Measurements from ENCODE around the gene DNASE2B. TPM values are rescaled to one million over a fixed set of nuclear protein-coding genes. Genes with fewer than 3 reads are reported as not detected.

DNASE2B gene
- total and polyA plus RNA-seq, 2 donors (not counting 3 experiments of a cell fraction or from before 2014, with no cell fraction given), result not detected

DNA sequence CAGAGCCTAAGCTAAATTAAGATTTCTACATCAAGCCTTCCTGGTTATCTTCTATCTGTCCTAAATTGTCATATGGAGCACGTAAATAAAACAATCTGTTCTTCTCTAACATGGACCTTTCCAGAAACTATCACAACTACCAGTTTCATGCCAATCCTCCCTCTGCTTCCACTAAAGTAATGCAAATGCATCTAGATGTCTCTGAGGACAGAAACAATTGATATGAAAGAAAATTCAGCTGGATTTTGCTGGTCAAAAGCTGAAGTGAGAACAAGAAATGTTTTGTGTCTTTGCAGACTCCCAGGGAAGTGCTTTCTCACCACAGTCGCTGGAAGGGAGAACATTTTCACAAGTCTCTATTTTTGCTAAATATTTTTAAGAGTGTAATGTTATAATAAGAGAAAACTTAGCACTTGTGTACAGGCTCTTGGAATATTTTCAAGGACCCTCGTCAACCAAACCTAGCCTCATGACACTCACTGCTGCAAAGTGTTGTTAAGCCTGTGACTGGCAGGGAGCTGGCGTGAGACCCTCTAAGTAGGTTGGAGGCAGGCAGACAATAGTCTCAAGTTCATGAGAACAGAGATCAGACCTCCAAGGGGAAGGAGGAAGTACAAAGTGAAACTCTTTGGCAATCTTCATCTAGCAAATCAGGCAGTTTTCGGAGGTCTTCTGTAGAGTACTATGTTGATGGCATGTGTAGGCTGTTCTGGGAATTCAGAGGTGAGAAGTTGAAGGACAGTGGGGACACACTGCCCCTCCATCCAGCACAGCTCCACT, 38.8 kb downstream of the DNASE2B start:
- Histone ChIP-seq H4K20me1 (replicated peaks; ENCODE audit: control insufficient read depth, extremely low read depth, insufficient read depth, low read length) (no peaks in the 10 kb centered on the region), H3K9me3 (replicated peaks; ENCODE audit: control insufficient read depth, insufficient read depth, low read length) (no peaks in the 10 kb centered on the region), H3K4me2 (ENCODE audit: insufficient read depth, low read length) (no peak overlapping the region), H3K79me2 (ENCODE audit: control insufficient read depth, insufficient read depth, low read length) (no peaks in the 10 kb centered on the region), H3K9me1 (replicated peaks; ENCODE audit: control insufficient read depth, extremely low read depth, insufficient read depth, low read length) (no peaks in the 10 kb centered on the region), H3K27me3 (ENCODE audit: control insufficient read depth in 2 of 2, insufficient read depth in 2 of 2, low read length in 2 of 2) (no peaks in the 10 kb centered on the region), H3K9ac (replicated peaks; ENCODE audit: extremely low read depth, insufficient read depth, low read length) (no peak overlapping the region), H3K36me3 (ENCODE audit: control insufficient read depth in 2 of 2, extremely low read depth in 1 of 2, insufficient read depth in 2 of 2, low read length in 2 of 2) (no peaks in the 10 kb centered on the region), H3K4me3 (replicated peaks in 1 of 3; ENCODE audit: insufficient read depth in 1 of 3, low read depth in 1 of 3, low read length in 3 of 3) (no peak overlapping the region), H3K27ac (ENCODE audit: insufficient read depth, low read depth, low read length) (no peak overlapping the region), H2AFZ (ENCODE audit: low read depth, low read length) (no peak overlapping the region), H3K4me1 (ENCODE audit: control insufficient read depth, extremely low read depth, insufficient read depth, low read length) (peaks cover 5% of the 10 kb centered on the region)
- dilution Hi-C loops (cut with MboI; ENCODE audit: extremely low pct_ligation_motif_present, low sequenced_read_pairs) (loop anchor here (25.0 kb wide), 2 partner anchors 175 to 300 kb away; partner anchors contain the start of gene PRKACB), intact Hi-C loops (cut with micrococcal nuclease) (loop anchor here (10.0 kb wide), 1 partner anchor 442 kb away; the partner anchor contains the start of gene TTLL7)
- no peak for DNase-seq (ENCODE audit: low read depth, low spot score)
- BruUV-seq (replicated peaks), result no TSS peak
- no peak for FAIRE-seq
- TF ChIP-seq POLR2AphosphoS5 (IDR thresholded peaks at IDR 0.05; ENCODE audit: insufficient read depth, low read depth, low read length), result no peak
- no peak for TF ChIP-seq GATA2 (IDR thresholded peaks at IDR 0.05; ENCODE audit: insufficient read depth, insufficient read length, low read depth, low read length)
- TF ChIP-seq EZH2 (IDR thresholded peaks at IDR 0.05; ENCODE audit: borderline replicate concordance, low read depth, low read length, severe bottlenecking), result no peak
- TF ChIP-seq FOS (IDR thresholded peaks at IDR 0.05; ENCODE audit: borderline replicate concordance, insufficient read depth, low read length), result no peak
- no peak for TF ChIP-seq JUN (IDR thresholded peaks at IDR 0.05; ENCODE audit: borderline replicate concordance, insufficient read depth, insufficient read length, low read depth)
- TF ChIP-seq, protein P1, sequence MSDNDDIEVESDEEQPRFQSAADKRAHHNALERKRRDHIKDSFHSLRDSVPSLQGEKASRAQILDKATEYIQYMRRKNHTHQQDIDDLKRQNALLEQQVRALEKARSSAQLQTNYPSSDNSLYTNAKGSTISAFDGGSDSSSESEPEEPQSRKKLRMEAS (IDR thresholded peaks at IDR 0.05; ENCODE audit: insufficient read depth, insufficient read length), result no peak
- TF ChIP-seq, protein P2, sequence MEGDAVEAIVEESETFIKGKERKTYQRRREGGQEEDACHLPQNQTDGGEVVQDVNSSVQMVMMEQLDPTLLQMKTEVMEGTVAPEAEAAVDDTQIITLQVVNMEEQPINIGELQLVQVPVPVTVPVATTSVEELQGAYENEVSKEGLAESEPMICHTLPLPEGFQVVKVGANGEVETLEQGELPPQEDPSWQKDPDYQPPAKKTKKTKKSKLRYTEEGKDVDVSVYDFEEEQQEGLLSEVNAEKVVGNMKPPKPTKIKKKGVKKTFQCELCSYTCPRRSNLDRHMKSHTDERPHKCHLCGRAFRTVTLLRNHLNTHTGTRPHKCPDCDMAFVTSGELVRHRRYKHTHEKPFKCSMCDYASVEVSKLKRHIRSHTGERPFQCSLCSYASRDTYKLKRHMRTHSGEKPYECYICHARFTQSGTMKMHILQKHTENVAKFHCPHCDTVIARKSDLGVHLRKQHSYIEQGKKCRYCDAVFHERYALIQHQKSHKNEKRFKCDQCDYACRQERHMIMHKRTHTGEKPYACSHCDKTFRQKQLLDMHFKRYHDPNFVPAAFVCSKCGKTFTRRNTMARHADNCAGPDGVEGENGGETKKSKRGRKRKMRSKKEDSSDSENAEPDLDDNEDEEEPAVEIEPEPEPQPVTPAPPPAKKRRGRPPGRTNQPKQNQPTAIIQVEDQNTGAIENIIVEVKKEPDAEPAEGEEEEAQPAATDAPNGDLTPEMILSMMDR (IDR thresholded peaks at IDR 0.05; ENCODE audit: extremely low read depth in 1 of 2, insufficient read depth in 1 of 2, low read depth in 1 of 2, low read length in 2 of 2), result no peak
- TF ChIP-seq MYC (IDR thresholded peaks at IDR 0.05; ENCODE audit: low read depth, low read length), result no peak
- no peak for TF ChIP-seq POLR2A (IDR thresholded peaks at IDR 0.05; ENCODE audit: low read depth, low read length)
- ChIA-PET POLR2A (no interaction called here), CTCF (interaction anchor here (0.6 to 10.9 kb wide), 8 partner anchors 167 to 528 kb away, joined by 3 to 201 read pairs (median 7); partner anchors contain the start of gene PRKACB)
